GM12878 (cell line): ENCODE measurements around the gene JDP2. TPM values are rescaled to one million over a fixed set of nuclear protein-coding genes. Genes with fewer than 3 reads are reported as not detected.

Experiments
- BCL11A ChIP-seq: IDR thresholded peaks from 2 replicates; pipeline ENCODE4 v1.6.1; 2011; ENCODE audit warnings: low read depth, low read length
- BCL3 ChIP-seq: IDR thresholded peaks from 2 replicates; pipeline ENCODE4 v1.6.1; 2011; ENCODE audit warnings: borderline replicate concordance, low read depth, mild to moderate bottlenecking, moderate library complexity, low read length; ENCODE audit not compliant: insufficient read depth, poor library complexity, severe bottlenecking
- CHD1 ChIP-seq: IDR thresholded peaks from 2 replicates; pipeline ENCODE4 v1.6.1; 2012; ENCODE audit warnings: low read depth, low read length, improper control_type of control experiment
- E2F4 ChIP-seq: IDR thresholded peaks from 2 replicates; pipeline ENCODE4 v1.6.1; 2012; ENCODE audit warnings: low read depth, low read length, improper control_type of control experiment
- E4F1 ChIP-seq: fragments of 450-650 bp; IDR thresholded peaks from 2 replicates; pipeline ENCODE4 v1.6.1; 2018; ENCODE audit warnings: borderline replicate concordance, mild to moderate bottlenecking; ENCODE audit not compliant: partially characterized antibody
- EZH2 ChIP-seq: IDR thresholded peaks from 2 replicates; pipeline ENCODE4 v1.6.1; 2012; ENCODE audit warnings: low read depth, mild to moderate bottlenecking, control low read depth, inconsistent platforms, low read length, borderline replicate concordance; ENCODE audit not compliant: control insufficient read depth
- FOS ChIP-seq: IDR thresholded peaks from 3 replicates; pipeline ENCODE4 v1.6.1; 2011; ENCODE audit warnings: borderline replicate concordance; ENCODE audit not compliant: insufficient read length; ENCODE audit errors: extremely low read depth
- IKZF1 ChIP-seq: fragments of 450-650 bp; conservative IDR thresholded peaks from 2 replicates; pipeline ENCODE4 v1.6.1; 2017; ENCODE audit warnings: antibody characterized with exemption, mild to moderate bottlenecking
- IKZF2 ChIP-seq, 2 experiments: fragments of 450-650 bp; IDR thresholded peaks; 2 replicates each; pipeline ENCODE4 v1.6.1; 2017; ENCODE audit warnings: mild to moderate bottlenecking in 2 of 2, moderate library complexity in 2 of 2
- PAX8 ChIP-seq: fragments of 450-650 bp; IDR thresholded peaks from 2 replicates; pipeline ENCODE4 v1.6.1; 2017; ENCODE audit warnings: mild to moderate bottlenecking, moderate library complexity
- RELB ChIP-seq: fragments of 450-650 bp; IDR thresholded peaks from 2 replicates; pipeline ENCODE4 v1.6.1; 2017; ENCODE audit warnings: low read depth, mild to moderate bottlenecking, moderate library complexity
- SMAD1 ChIP-seq: fragments of 450-650 bp; IDR thresholded peaks from 2 replicates; pipeline ENCODE4 v1.6.1; 2018; ENCODE audit warnings: mild to moderate bottlenecking, low read depth; ENCODE audit not compliant: partially characterized antibody
- SREBF2 ChIP-seq: IDR thresholded peaks from 2 replicates; pipeline ENCODE4 v1.6.1; 2012; ENCODE audit warnings: mild to moderate bottlenecking, low read length
- STAT1 ChIP-seq: fragments of 450-650 bp; conservative IDR thresholded peaks from 2 replicates; pipeline ENCODE4 v1.6.1; 2014; ENCODE audit warnings: antibody characterized with exemption, mild to moderate bottlenecking
- STAT3 ChIP-seq: IDR thresholded peaks from 2 replicates; pipeline ENCODE4 v1.6.1; 2011; ENCODE audit warnings: low read depth, low read length, improper control_type of control experiment
- TAF1 ChIP-seq: IDR thresholded peaks from 2 replicates; pipeline ENCODE4 v1.6.1; 2011; ENCODE audit warnings: mild to moderate bottlenecking, low read depth, low read length, borderline replicate concordance
- TARDBP ChIP-seq: IDR thresholded peaks from 2 replicates; pipeline ENCODE4 v1.6.1; 2016; ENCODE audit warnings: borderline replicate concordance
- ZBTB4 ChIP-seq: fragments of 450-650 bp; formaldehyde crosslinking; IDR thresholded peaks from 2 replicates; pipeline ENCODE4 v1.4.0; 2022; ENCODE audit warnings: mild to moderate bottlenecking, moderate library complexity
- ZNF217 ChIP-seq: fragments of 450-650 bp; IDR thresholded peaks from 2 replicates; pipeline ENCODE4 v1.6.1; 2017; ENCODE audit warnings: antibody characterized with exemption, mild to moderate bottlenecking
- polyA plus RNA-seq, 11 experiments: library from polyadenylated mRNA; depleted of rRNA in 4 of 11; unstranded in 6 of 11; stranded (reverse) in 5 of 11; fragments of >200 nt; fragmentation: Nextera tagmentation in 4 of 11; fragmentation: Illumina TruSeq in 1 of 11; extraction: Ambion mirVana in 4 of 11; extraction: Trizol in 1 of 11; gene quantifications; 1 replicate in 1 of 11; 2 replicates in 10 of 11; pipeline versions ENCODE4 v1.2.1 to v1.2.3, GENCODE V29; 2011 to 2016; ENCODE audit warnings: inconsistent platforms in 2 of 11, missing spikeins in 2 of 11, low read depth in 1 of 11
- total RNA-seq, 4 experiments: library from RNA; depleted of rRNA in 3 of 4; stranded (reverse); fragments of >200 nt in 3 of 4; fragmentation: Illumina TruSeq in 1 of 4; extraction: Trizol in 1 of 4; gene quantifications; 2 replicates each; pipeline versions ENCODE4 v1.2.1 to v1.2.3, GENCODE V29; 2013 to 2021

The JDP2 gene
- total and polyA plus RNA-seq, 10 of the 15 experiments (the other 5 are each of a cell fraction or from before 2014, with no cell fraction given), result 0.71 to 21.3 (median 11.2) TPM

- TF ChIP-seq ZBTB4 (CRISPR knock-in tag), result no peak
- no peak for TF ChIP-seq SMAD1
- TF ChIP-seq FOS, result no peak
- 0 out of 2 replicates have a peak, but pooled peaks have one; percentile 20 for TF ChIP-seq TARDBP
- no peak for TF ChIP-seq PAX8
- no peak for TF ChIP-seq STAT1
- TF ChIP-seq TAF1, result no peak
- no peak for TF ChIP-seq E2F4
- TF ChIP-seq SREBF2, result no peak
- TF ChIP-seq BCL3, result peak; percentile 48
- peak; percentile 99 for TF ChIP-seq IKZF2 (IDR thresholded peaks at IDR 0.05)
- TF ChIP-seq EZH2, result no peak
- no peak for TF ChIP-seq CHD1
- TF ChIP-seq STAT3, result no peak
- TF ChIP-seq BCL11A, result peak; percentile 87
- peak; percentile 99 for TF ChIP-seq IKZF1
- peak; percentile 83; the same call in 1 of the 2 replicates for TF ChIP-seq ZNF217
- no peak for TF ChIP-seq E4F1
- peak; percentile 94 for TF ChIP-seq RELB
These were observed 59.4 kb downstream of the JDP2 start (continued) for GRCh38 chr14:75487155-75487671.
